Measurements from ENCODE around the gene C14orf93.
"Not testable (repeated sequence)": the region's sequence is repeated elsewhere in the genome, so short reads cannot be mapped to it uniquely, and the experiment has no call there.

The C14orf93 gene

GRCh38 chr14:22976620-22977433, 33.1 kb downstream of the C14orf93 start:
- DNase-seq (ENCODE audit: low read depth, low spot score): peak; percentile 64

- DNase-seq (ENCODE audit: low read depth, low spot score): no peak
Measured at GRCh38 chr14:22974530-22975313, 35.2 kb downstream of the C14orf93 start.

- peak; percentile 79 for DNase-seq (ENCODE audit: low read depth, low spot score)
Measured at GRCh38 chr14:22973217-22974032, 36.5 kb downstream of the C14orf93 start.

GRCh38 chr14:22972313-22972930, 37.5 kb downstream of the C14orf93 start:
- DNase-seq (ENCODE audit: low read depth, low spot score): no peak

GRCh38 chr14:22971152-22971551, 38.8 kb downstream of the C14orf93 start:
- no peak for DNase-seq (ENCODE audit: low read depth, low spot score)

- DNase-seq (ENCODE audit: low read depth, low spot score): no peak
Measured at GRCh38 chr14:22966783-22967269, 43.1 kb downstream of the C14orf93 start.

- not testable (repeated sequence) for DNase-seq (ENCODE audit: low read depth, low spot score)
Measured at GRCh38 chr14:22965916-22966782, 43.8 kb downstream of the C14orf93 start.

- no peak for DNase-seq (ENCODE audit: low read depth, low spot score)
Measured at GRCh38 chr14:22962061-22962676, 47.8 kb downstream of the C14orf93 start.

GRCh38 chr14:22955702-22956569, 54.0 kb downstream of the C14orf93 start:
- DNase-seq (ENCODE audit: low read depth, low spot score): peak; percentile 19

- DNase-seq (ENCODE audit: low read depth, low spot score): no peak
Measured at GRCh38 chr14:22952418-22952817, 57.5 kb downstream of the C14orf93 start.

- not testable (repeated sequence) for DNase-seq (ENCODE audit: low read depth, low spot score)
Measured at GRCh38 chr14:22951795-22952194, 58.1 kb downstream of the C14orf93 start.

GRCh38 chr14:22945642-22946041, 64.3 kb downstream of the C14orf93 start:
- DNase-seq (ENCODE audit: low read depth, low spot score): no peak

GRCh38 chr14:22939684-22940083, 70.3 kb downstream of the C14orf93 start:
- peak; percentile 42 for DNase-seq (ENCODE audit: low read depth, low spot score)
